ENCODE measurements around the gene TMEM231. TPM values are rescaled to one million over a fixed set of nuclear protein-coding genes. Genes with fewer than 3 reads are reported as not detected.
A peak's percentile ranks its signal among the peaks of the same experiment; 100 is the strongest.
"Not testable (repeated sequence)": the region's sequence is repeated elsewhere in the genome, so short reads cannot be mapped to it uniquely, and the experiment has no call there.

The TMEM231 gene
- total and polyA plus RNA-seq, 3 donors from 2014 or later = 21.2 to 29.2 (median 25.4) TPM

GRCh38 chr16:75593308-75593707 lies 37.3 kb upstream of the TMEM231 start:
- no peaks in the 10 kb centered on the region for H3K27me3 ChIP-seq
- intact Hi-C loops (cut with DNase I; ENCODE audit: low total_unique reads) = no loop called here
- TF ChIP-seq CTCF (IDR thresholded peaks at IDR 0.05) (no peak), POLR2A (IDR thresholded peaks at IDR 0.05) (no peak)
- H3K4me1 ChIP-seq = peaks cover 7% of the 10 kb centered on the region
- H3K27ac ChIP-seq = no peak overlapping the region
- no peak overlapping the region for H3K4me3 ChIP-seq
- 87 to 89% methylated on average over 6 of the region's 6 CpGs for WGBS, 2 donors
- no peaks in the 10 kb centered on the region for H3K9me3 ChIP-seq
- no peak for DNase-seq
- H3K36me3 ChIP-seq (ENCODE audit: low read depth, missing control alignments) = no peaks in the 10 kb centered on the region

- H3K27me3 ChIP-seq; intact Hi-C loops (cut with DNase I; ENCODE audit: low total_unique reads); H3K27ac ChIP-seq; H3K36me3 ChIP-seq (ENCODE audit: low read depth, missing control alignments); H3K9me3 ChIP-seq; H3K4me1 ChIP-seq; H3K4me3 ChIP-seq; DNase-seq: not testable (repeated sequence)
- 72% methylated on average over 9 of the region's 9 CpGs for WGBS, 2 donors
Observed at GRCh38 chr16:75591927-75592326, 35.9 kb upstream of the TMEM231 start.

GRCh38 chr16:75590920-75591843 lies 35.1 kb upstream of the TMEM231 start:
- H3K4me3 ChIP-seq = no peak overlapping the region
- TF ChIP-seq POLR2A (IDR thresholded peaks at IDR 0.05) (no peak), CTCF (IDR thresholded peaks at IDR 0.05) (no peak)
- peak; percentile 40 for DNase-seq

GRCh38 chr16:75589306-75589705 lies 33.3 kb upstream of the TMEM231 start:
- TF ChIP-seq POLR2A (IDR thresholded peaks at IDR 0.05) (no peak), CTCF (IDR thresholded peaks at IDR 0.05) (no peak)
- DNase-seq = no peak
- H3K4me3 ChIP-seq = no peak overlapping the region
- no peaks in the 10 kb centered on the region for H3K27me3 ChIP-seq
- 46 to 83% methylated on average over 3 of the region's 3 CpGs for WGBS, 2 donors
- peaks cover 7% of the 10 kb centered on the region for H3K4me1 ChIP-seq
- H3K9me3 ChIP-seq = no peaks in the 10 kb centered on the region
- H3K36me3 ChIP-seq (ENCODE audit: low read depth, missing control alignments) = no peaks in the 10 kb centered on the region
- no peak overlapping the region for H3K27ac ChIP-seq
- intact Hi-C loops (cut with DNase I; ENCODE audit: low total_unique reads) = no loop called here

More at GRCh38 chr16:75590920-75591843, 35.1 kb upstream of the TMEM231 start:
- intact Hi-C loops (cut with DNase I; ENCODE audit: low total_unique reads) = no loop called here
- Histone ChIP-seq H3K27me3 (no peaks in the 10 kb centered on the region), H3K9me3 (no peaks in the 10 kb centered on the region), H3K27ac (peak overlapping the region in 1 of 2 donors; percentile 40), H3K36me3 (ENCODE audit: low read depth, missing control alignments) (no peaks in the 10 kb centered on the region), H3K4me1 (peaks cover 7% of the 10 kb centered on the region)
- WGBS, 2 donors = 36 to 37% methylated on average over 8 of the region's 8 CpGs

- intact Hi-C loops (cut with DNase I; ENCODE audit: low total_unique reads) = no loop called here
- TF ChIP-seq CTCF (IDR thresholded peaks at IDR 0.05) = no peak
- no peak for TF ChIP-seq POLR2A (IDR thresholded peaks at IDR 0.05)
- no peak for DNase-seq
- Histone ChIP-seq H3K4me1 (peaks cover 7% of the 10 kb centered on the region), H3K4me3 (no peak overlapping the region), H3K27me3 (no peaks in the 10 kb centered on the region), H3K27ac (no peak overlapping the region), H3K9me3 (no peaks in the 10 kb centered on the region), H3K36me3 (ENCODE audit: low read depth, missing control alignments) (no peaks in the 10 kb centered on the region)
- whole genome bisulfite sequencing, 2 donors = 90 to 95% methylated on average over 3 to 4 of the region's 4 CpGs
Observed at GRCh38 chr16:75588716-75589115, 32.7 kb upstream of the TMEM231 start.
